HepG2 (cell line): ENCODE measurements around the gene ATP1B2. TPM values are rescaled to one million over a fixed set of nuclear protein-coding genes. Genes with fewer than 3 reads are reported as not detected.

ENCODE experiments used
- ATAC-seq: fragments of 200-7000 bp; cut with Tn5 transposase; 3 replicates; pipeline ENCODE4 v1.9.1; 2020; ENCODE audit warnings: mild to moderate bottlenecking, moderate library complexity
- BruUV-seq: library from RNA; stranded (reverse); fragments of 400-500 nt; replicated peaks from 2 replicates; lab custom pipeline; 2021; lab: Mats Ljungman, UMichigan
- CTCF ChIA-PET: fragments of 300-600 bp; formaldehyde crosslinking; extraction: SDS; loops from one replicate; lab custom pipeline; 2021; ENCODE audit warnings: low total read pairs, inconsistent platforms, low intra/inter-chr PET ratio; lab: Yijun Ruan, JAX
- POLR2A ChIA-PET: fragments of 350-600 bp; sonication (Branson Sonifier 250); formaldehyde crosslinking; loops from one replicate; lab custom pipeline; 2020; ENCODE audit warnings: antibody characterized with exemption, inconsistent platforms; lab: Yijun Ruan, JAX
- DNase-seq: peaks from one replicate; pipeline ENCODE4 v3.0.0-alpha.2; 2015; ENCODE audit warnings: low spot score
- FAIRE-seq: peaks from 3 replicates; lab custom pipeline; 2011; peaks lifted over from hg19 to GRCh38; lab: Jason Lieb, UNC
- H2AFZ ChIP-seq: one replicate; pipeline ENCODE4 v1.6.1; 2011; ENCODE audit warnings: low read length, inconsistent platforms
- H3K27ac ChIP-seq: fragments of 300-600 bp; 3 replicates; pipeline ENCODE4 v1.8.0; 2011; ENCODE audit warnings: mixed run types, mild to moderate bottlenecking, mixed read lengths, low read length, inconsistent platforms; ENCODE audit not compliant: insufficient read depth; ENCODE audit errors: extremely low read length
- H3K27me3 ChIP-seq, 2 experiments: fragments of 200-600 bp in 1 of 2; 2 replicates in 1 of 2; 3 replicates in 1 of 2; pipeline versions ENCODE4 v1.6.0 to v1.8.0; 2011; ENCODE audit warnings: low read length in 2 of 2, mild to moderate bottlenecking in 2 of 2, moderate library complexity in 2 of 2, inconsistent platforms in 1 of 2; ENCODE audit not compliant: insufficient read depth in 2 of 2, control insufficient read depth in 1 of 2
- H3K36me3 ChIP-seq, 2 experiments: fragments of 200-600 bp in 1 of 2; replicated peaks in 1 of 2; 2 replicates in 1 of 2; 3 replicates in 1 of 2; pipeline versions ENCODE4 v1.5.1 to v1.8.0; 2011; ENCODE audit warnings: low read length in 2 of 2, inconsistent platforms in 1 of 2; ENCODE audit not compliant: insufficient read depth in 2 of 2, control insufficient read depth in 1 of 2
- H3K4me1 ChIP-seq: 2 replicates; pipeline ENCODE4 v1.5.1; 2012; ENCODE audit warnings: low read length, inconsistent platforms; ENCODE audit not compliant: insufficient read depth
- H3K4me2 ChIP-seq: 2 replicates; pipeline ENCODE4 v1.6.0; 2011; ENCODE audit warnings: low read depth, low read length, inconsistent platforms
- H3K4me3 ChIP-seq, 3 experiments: fragments of 200-600 bp in 1 of 3; sonication (generic), shearing (Covaris generic) in 1 of 3; replicated peaks in 1 of 3; 2 replicates each; pipeline ENCODE4 v1.5.1; 2011 to 2016; ENCODE audit warnings: low read length in 3 of 3, inconsistent platforms in 2 of 3, low read depth in 2 of 3, mild to moderate bottlenecking in 2 of 3, control low read depth in 1 of 3, mixed read lengths in 1 of 3; ENCODE audit not compliant: insufficient read depth in 1 of 3
- H3K79me2 ChIP-seq: one replicate; pipeline ENCODE4 v1.6.1; 2011; ENCODE audit warnings: low read length, inconsistent platforms; ENCODE audit not compliant: insufficient read depth
- H3K9ac ChIP-seq: 2 replicates; pipeline ENCODE4 v1.6.0; 2011; ENCODE audit warnings: mild to moderate bottlenecking, low read depth, low read length, inconsistent platforms; ENCODE audit not compliant: insufficient read depth
- H3K9me3 ChIP-seq: 2 replicates; pipeline ENCODE4 v1.5.1; 2012; ENCODE audit warnings: mild to moderate bottlenecking, low read length
- H4K20me1 ChIP-seq: 2 replicates; pipeline ENCODE4 v1.6.0; 2011; ENCODE audit warnings: inconsistent platforms, mild to moderate bottlenecking, low read length, moderate library complexity; ENCODE audit not compliant: insufficient read depth
- ARNT2 ChIP-seq: sonication (generic); formaldehyde crosslinking; IDR thresholded peaks from 2 replicates; pipeline ENCODE4 v1.8.0; 2022; ENCODE audit warnings: mild to moderate bottlenecking, low read depth, missing genetic modification reagents, moderate library complexity
- DPF2 ChIP-seq: sonication (generic); formaldehyde crosslinking; IDR thresholded peaks from 2 replicates; pipeline ENCODE4 v1.4.0; 2020; ENCODE audit warnings: mild to moderate bottlenecking, low read depth, missing genetic modification reagents, borderline replicate concordance
- KMT2B ChIP-seq: IDR thresholded peaks from 2 replicates; pipeline ENCODE4 v1.6.1; 2016; ENCODE audit warnings: missing genetic modification reagents, missing compliant biosample characterization
- NR2F2 ChIP-seq: IDR thresholded peaks from 2 replicates; pipeline ENCODE4 v1.6.1; 2012; ENCODE audit warnings: low read depth, inconsistent platforms, borderline replicate concordance
- PAX8 ChIP-seq: sonication (generic); formaldehyde crosslinking; IDR thresholded peaks from 2 replicates; pipeline ENCODE4 v1.8.0; 2022; ENCODE audit warnings: mild to moderate bottlenecking, missing genetic modification reagents, borderline replicate concordance
- PRPF4 ChIP-seq: fragments of 200-400 bp; formaldehyde crosslinking; IDR thresholded peaks from 2 replicates; pipeline ENCODE4 v1.6.1; 2016; ENCODE audit warnings: low read length, low read depth; ENCODE audit not compliant: poor library complexity, severe bottlenecking
- RBM22 ChIP-seq: fragments of 200-400 bp; formaldehyde crosslinking; optimal IDR thresholded peaks from 2 replicates; pipeline ENCODE3; 2017; ENCODE audit warnings: mild to moderate bottlenecking, low read length, moderate library complexity
- SALL1 ChIP-seq: sonication (generic); formaldehyde crosslinking; IDR thresholded peaks from 2 replicates; pipeline ENCODE4 v1.8.0; 2022; ENCODE audit warnings: mild to moderate bottlenecking, missing genetic modification reagents
- SCMH1 ChIP-seq: sonication (generic); formaldehyde crosslinking; IDR thresholded peaks from 2 replicates; pipeline ENCODE4 v1.9.0; 2021; ENCODE audit warnings: missing genetic modification reagents, mild to moderate bottlenecking, borderline replicate concordance
- TBP ChIP-seq: sonication (generic); formaldehyde crosslinking; IDR thresholded peaks from 2 replicates; pipeline ENCODE4 v1.5.0; 2020; ENCODE audit warnings: missing genetic modification reagents
- UBTF ChIP-seq: sonication (generic); formaldehyde crosslinking; IDR thresholded peaks from 2 replicates; pipeline ENCODE4 v1.4.0; 2020; ENCODE audit warnings: mild to moderate bottlenecking, missing genetic modification reagents
- ZNF253 ChIP-seq: sonication (generic); formaldehyde crosslinking; IDR thresholded peaks from 2 replicates; pipeline ENCODE4 v1.8.0; 2022; ENCODE audit warnings: mild to moderate bottlenecking, missing genetic modification reagents, borderline replicate concordance
- ZNF558 ChIP-seq: sonication (generic); formaldehyde crosslinking; IDR thresholded peaks from 2 replicates; pipeline ENCODE4 v1.9.0; 2022; ENCODE audit warnings: mild to moderate bottlenecking, missing genetic modification reagents, borderline replicate concordance
- ZNF709 ChIP-seq: sonication (generic); formaldehyde crosslinking; IDR thresholded peaks from 2 replicates; pipeline ENCODE4 v1.5.0; 2020; ENCODE audit warnings: mild to moderate bottlenecking, missing genetic modification reagents
- ZNF772 ChIP-seq: sonication (generic); formaldehyde crosslinking; IDR thresholded peaks from 2 replicates; pipeline ENCODE4 v1.5.0; 2020; ENCODE audit warnings: mild to moderate bottlenecking, missing genetic modification reagents
- WGBS: methylation state at CpG from one replicate; pipeline ENCODE4 v1.1.6; 2017; ENCODE audit warnings: low lambda C conversion rate; 5-methylcytosine and 5-hydroxymethylcytosine counted together
- in situ Hi-C: cut with HindIII; loops from 2 replicates; pipeline ENCODE4 v1.10.0; 2017; ENCODE audit warnings: low pct_unique_long_range_greater_than_20kb; ENCODE audit not compliant: extremely low pct_ligation_motif_present
- intact Hi-C: fragments of 100-400 bp; cut with micrococcal nuclease; formaldehyde crosslinking; loops from one replicate; pipeline ENCODE4 v1.10.0; 2022; ENCODE audit not compliant: unreplicated experiment
- polyA plus RNA-seq, 8 experiments: library from polyadenylated mRNA; depleted of rRNA in 3 of 8; stranded (reverse) in 7 of 8; unstranded in 1 of 8; fragments of >200 nt; fragmentation: Illumina TruSeq in 4 of 8; extraction: Trizol in 4 of 8; gene quantifications; 2 replicates each; pipeline versions ENCODE4 v1.2.1 to v1.2.3, GENCODE V29; 2011 to 2016; ENCODE audit warnings: low read depth in 4 of 8, missing spikeins in 1 of 8, mixed read lengths in 1 of 8; ENCODE audit not compliant: insufficient read depth in 1 of 8
- total RNA-seq, 5 experiments: library from RNA; depleted of rRNA; stranded (reverse); fragments of >200 nt; fragmentation: Illumina TruSeq; extraction: Trizol; gene quantifications; 2 replicates each; pipeline ENCODE4 v1.2.3, GENCODE V29; 2016; ENCODE audit warnings: low read depth in 1 of 5

Gene ATP1B2
- total and polyA plus RNA-seq, 2 of the 13 experiments (the other 11 are each of a cell fraction or from before 2014, with no cell fraction given): not detected

- Histone ChIP-seq H3K4me2 (peak overlapping the region; percentile 90), H3K36me3 (no peaks in the 10 kb centered on the region), H3K79me2 (peaks cover 15% of the 10 kb centered on the region), H3K9me3 (no peaks in the 10 kb centered on the region), H2AFZ (no peak overlapping the region), H3K9ac (peak overlapping the region; percentile 92), H3K27me3 (no peaks in the 10 kb centered on the region; a peak in 1 of 5 replicates), H3K27ac (peak overlapping the region; percentile 96), H4K20me1 (no peaks in the 10 kb centered on the region), H3K4me3 (peak overlapping the region; percentile 82 to 92 (median 89)), H3K4me1 (peaks cover 67% of the 10 kb centered on the region)
- intact Hi-C loops: no loop called here
- TF ChIP-seq ARNT2 (CRISPR knock-in tag) (0 out of 2 replicates have a peak, but pooled peaks have one; percentile 3), RBM22 (no peak)
- BruUV-seq: TSS peak; percentile 90
- 10% methylated on average over 6 of the region's 6 CpGs for WGBS
- POLR2A ChIA-PET: interaction anchor here (1.0 to 3.2 kb wide), 13 partner anchors 9 to 368 kb away, joined by 3 to 63 read pairs (median 8); partner anchors contain the start of genes ATP1B2, FXR2, MPDU1 and TP53
- FAIRE-seq (no peak), ATAC-seq (no peak), DNase-seq (no peak)
- in situ Hi-C loops: no loop called here
- CTCF ChIA-PET: no interaction called here
Observed at GRCh38 chr17:7626956-7627249, 23.8 kb upstream of the ATP1B2 start.

GRCh38 chr17:7627250-7628121 lies 23.2 kb upstream of the ATP1B2 start, which contains the start of gene SAT2:
Gene SAT2, minus strand, starts transcription at chr17:7627821. Its CDS starts 186 bp downstream, at chr17:7627635.
- intact Hi-C loops: no loop called here
- Histone ChIP-seq H3K27ac (peak within 1 kb of the TSS; percentile 96), H3K79me2 (peaks cover 15% of the 10 kb centered on the region), H2AFZ (no peak within 1 kb of the TSS), H3K27me3 (no peaks in the 10 kb centered on the region; a peak in 1 of 5 replicates), H4K20me1 (no peaks in the 10 kb centered on the region), H3K36me3 (no peaks in the 10 kb centered on the region), H3K4me2 (peak within 1 kb of the TSS; percentile 90), H3K4me3 (peak within 1 kb of the TSS; percentile 82 to 92 (median 89)), H3K9me3 (no peaks in the 10 kb centered on the region), H3K4me1 (peaks cover 73% of the 10 kb centered on the region), H3K9ac (peak within 1 kb of the TSS; percentile 92)
- ATAC-seq (peak; percentile 85), DNase-seq (peak; percentile 95), FAIRE-seq (peak; percentile 83)
- POLR2A ChIA-PET: interaction anchor here (0.7 to 3.2 kb wide), 26 partner anchors 9 to 592 kb away, joined by 3 to 63 read pairs (median 5); partner anchors contain the start of genes ATP1B2, CD68, FXR2 and MPDU1
- no TSS peak for BruUV-seq
- CTCF ChIA-PET: no interaction called here
- under 1% methylated on average over 27 of the region's 54 CpGs for WGBS
- in situ Hi-C loops: no loop called here
- TF ChIP-seq TBP (CRISPR knock-in tag): no peak
- TF ChIP-seq PRPF4: no peak
- peak; percentile 57; the same call in 1 of the 2 replicates for TF ChIP-seq NR2F2
- no peak for TF ChIP-seq SCMH1 (CRISPR knock-in tag)
- TF ChIP-seq PAX8 (CRISPR knock-in tag): no peak
- peak; percentile 53; the same call in 1 of the 2 replicates for TF ChIP-seq KMT2B (CRISPR knock-in tag)
- TF ChIP-seq UBTF (CRISPR knock-in tag): peak; percentile 64; the same call in 1 of the 2 replicates
- TF ChIP-seq ZNF558 (CRISPR knock-in tag): no peak
- no peak for TF ChIP-seq ZNF772 (CRISPR knock-in tag)
- no peak for TF ChIP-seq ZNF253 (CRISPR knock-in tag)
- no peak for TF ChIP-seq ZNF709 (CRISPR knock-in tag)
- peak; percentile 75; the same call in 1 of the 2 replicates for TF ChIP-seq SALL1 (CRISPR knock-in tag)
- no peak for TF ChIP-seq DPF2 (CRISPR knock-in tag)
